Neural cell (in vitro differentiated cells): ENCODE results near the gene TAX1BP3. TPM values are rescaled to one million over a fixed set of nuclear protein-coding genes. Genes with fewer than 3 reads are reported as not detected.

Source experiments
- H2AFZ ChIP-seq: fragments of 200-600, 300-800 bp; sonication (generic), shearing (Covaris generic); 2 replicates; pipeline ENCODE4 v1.6.0; 2014; ENCODE audit warnings: low read depth, mild to moderate bottlenecking, antibody characterized with exemption, low read length, moderate library complexity
- H3F3A ChIP-seq: fragments of 200-600 bp; shearing (Covaris generic); 2 replicates; pipeline ENCODE4 v1.6.1; 2016; ENCODE audit warnings: mild to moderate bottlenecking, moderate library complexity, mixed read lengths, antibody characterized with exemption, low read length; ENCODE audit not compliant: insufficient read depth, poor library complexity, severe bottlenecking
- H3K27ac ChIP-seq: fragments of 200-600, 300-800 bp; sonication (generic), shearing (Covaris generic); 2 replicates; pipeline ENCODE4 v1.5.1; 2014; ENCODE audit warnings: mild to moderate bottlenecking, low read length, moderate library complexity
- H3K27me3 ChIP-seq: fragments of 300-800, 200-600 bp; sonication (generic), shearing (Covaris generic); 2 replicates; pipeline ENCODE4 v1.6.0; 2014; ENCODE audit warnings: mild to moderate bottlenecking, low read depth, low read length, moderate library complexity; ENCODE audit not compliant: insufficient read depth
- H3K36me3 ChIP-seq: fragments of 300-800, 200-600 bp; sonication (generic), shearing (Covaris generic); 2 replicates; pipeline ENCODE4 v1.5.1; 2014; ENCODE audit warnings: mild to moderate bottlenecking, antibody characterized with exemption, low read length, moderate library complexity; ENCODE audit not compliant: insufficient read depth
- H3K4me2 ChIP-seq: fragments of 300-800, 200-600 bp; sonication (generic), shearing (Covaris generic); 2 replicates; pipeline ENCODE4 v1.6.0; 2014; ENCODE audit warnings: mild to moderate bottlenecking, low read length
- H3K4me3 ChIP-seq: fragments of 300-800, 200-600 bp; sonication (generic), shearing (Covaris generic); 2 replicates; pipeline ENCODE4 v1.5.1; 2014; ENCODE audit warnings: mild to moderate bottlenecking, low read length, moderate library complexity
- H3K79me2 ChIP-seq: fragments of 200-600 bp; shearing (Covaris generic); replicated peaks from 2 replicates; pipeline ENCODE4 v1.6.0; 2014; ENCODE audit warnings: mild to moderate bottlenecking, low read length, moderate library complexity; ENCODE audit not compliant: insufficient read depth
- H3K9ac ChIP-seq: fragments of 300-800, 200-600 bp; sonication (generic), shearing (Covaris generic); 2 replicates; pipeline ENCODE4 v1.6.1; 2016; ENCODE audit warnings: mild to moderate bottlenecking, low read length, mixed read lengths
- H3K9me2 ChIP-seq: fragments of 200-600 bp; shearing (Covaris generic); 2 replicates; pipeline ENCODE4 v1.6.1; 2016; ENCODE audit warnings: mild to moderate bottlenecking, low read length, mixed read lengths; ENCODE audit not compliant: insufficient read depth
- H3K9me3 ChIP-seq: fragments of 200-600, 300-800 bp; sonication (generic), shearing (Covaris generic); 2 replicates; pipeline ENCODE4 v1.6.1; 2016; ENCODE audit warnings: mild to moderate bottlenecking, mixed run types, low read length, moderate library complexity, mixed read lengths
- H4K20me1 ChIP-seq: fragments of 200-600 bp; shearing (Covaris generic); 2 replicates; pipeline ENCODE4 v1.6.1; 2016; ENCODE audit warnings: mild to moderate bottlenecking, mixed run types; ENCODE audit not compliant: insufficient read depth
- EP300 ChIP-seq: fragments of 450-650 bp; conservative IDR thresholded peaks from 2 replicates; pipeline ENCODE4 v1.6.1; 2014; ENCODE audit warnings: antibody characterized with exemption, mild to moderate bottlenecking, moderate library complexity; ENCODE audit not compliant: poor library complexity, severe bottlenecking
- EZH2 ChIP-seq: fragments of 200-600, 300-800 bp; shearing (Covaris generic), sonication (generic); IDR thresholded peaks from 2 replicates; pipeline ENCODE4 v1.6.1; 2014; ENCODE audit warnings: antibody characterized with exemption, low read length, borderline replicate concordance, mild to moderate bottlenecking; ENCODE audit not compliant: insufficient read depth, poor library complexity, severe bottlenecking
- MXI1 ChIP-seq: fragments of 450-650 bp; conservative IDR thresholded peaks from 2 replicates; pipeline ENCODE4 v1.6.1; 2014; ENCODE audit warnings: antibody characterized with exemption, mild to moderate bottlenecking; ENCODE audit not compliant: poor library complexity, severe bottlenecking
- POLR2AphosphoS5 ChIP-seq: IDR thresholded peaks from 2 replicates; pipeline ENCODE4 v1.6.1; 2012
- RAD21 ChIP-seq: fragments of 450-650 bp; conservative IDR thresholded peaks from 2 replicates; pipeline ENCODE4 v1.6.1; 2014; ENCODE audit warnings: antibody characterized with exemption, mild to moderate bottlenecking, moderate library complexity
- REST ChIP-seq: IDR thresholded peaks from 2 replicates; pipeline ENCODE4 v1.6.1; 2012; ENCODE audit warnings: borderline replicate concordance
- SMC3 ChIP-seq: fragments of 450-650 bp; conservative IDR thresholded peaks from 2 replicates; pipeline ENCODE4 v1.6.1; 2014; ENCODE audit warnings: antibody characterized with exemption, mild to moderate bottlenecking, moderate library complexity; ENCODE audit not compliant: poor library complexity
- TAF1 ChIP-seq: IDR thresholded peaks from 2 replicates; pipeline ENCODE4 v1.6.1; 2012; ENCODE audit warnings: low read depth
- polyA plus RNA-seq: library from polyadenylated mRNA; depleted of rRNA; stranded (reverse); fragments of >200 nt; gene quantifications from 2 replicates; pipeline ENCODE4 v1.2.3, GENCODE V29; 2014
- TF ChIP-seq, protein P1 (sequence below): fragments of 450-650 bp; IDR thresholded peaks from 2 replicates; pipeline ENCODE4 v1.5.1; 2014; ENCODE audit warnings: antibody characterized with exemption, mild to moderate bottlenecking, moderate library complexity; ENCODE audit not compliant: poor library complexity, severe bottlenecking

Gene TAX1BP3
- polyA plus RNA-seq, 1 donor from 2014 or later = 79.2 TPM

GRCh38 chr17:3678821-3679530 lies 10.6 kb upstream of the TAX1BP3 start:
- H3K27ac ChIP-seq = no peak overlapping the region

DNA sequence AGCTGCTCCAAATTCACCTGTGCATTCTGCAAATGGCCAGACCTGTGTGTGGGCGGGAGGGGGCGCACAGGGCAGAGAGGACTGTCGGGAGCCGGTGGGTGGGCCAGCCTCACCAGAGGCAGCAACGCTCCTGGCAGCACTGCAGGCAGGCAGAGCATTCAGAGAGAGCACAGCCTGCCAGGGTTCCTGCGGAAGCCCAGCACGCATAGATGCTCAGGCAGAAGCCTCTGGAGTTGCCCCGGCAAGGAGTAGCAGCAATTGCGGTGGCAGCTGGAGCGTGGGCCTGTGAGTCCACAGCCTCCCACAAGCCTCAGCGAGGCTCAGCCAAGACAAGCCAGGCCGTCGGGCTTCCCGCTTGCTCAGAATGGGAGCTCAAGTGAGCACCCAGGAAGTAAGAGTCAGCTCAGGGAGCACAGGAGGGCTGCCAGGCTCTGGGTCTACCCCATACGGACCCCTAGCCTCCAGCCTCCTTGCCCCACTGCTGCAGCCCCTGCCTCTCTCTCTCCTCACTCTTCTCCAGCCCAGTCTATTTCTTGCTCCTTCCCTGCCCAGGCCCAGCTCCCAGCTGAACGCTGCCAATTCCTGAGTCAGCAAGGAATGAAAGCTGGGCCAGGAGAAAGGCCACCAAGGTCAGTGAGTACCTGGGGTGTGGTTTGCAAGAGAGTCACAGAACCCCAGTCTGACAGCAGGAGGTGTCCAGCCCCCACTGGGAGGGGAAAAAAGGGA lies 9.9 kb upstream of the TAX1BP3 start:
- Histone ChIP-seq H3K4me3 (no peak overlapping the region), H3K9ac (no peak overlapping the region), H3F3A (no peaks in the 10 kb centered on the region), H3K36me3 (no peaks in the 10 kb centered on the region), H3K27me3 (no peaks in the 10 kb centered on the region), H3K9me2 (no peaks in the 10 kb centered on the region), H3K79me2 (no peaks in the 10 kb centered on the region), H3K9me3 (no peaks in the 10 kb centered on the region), H3K4me2 (no peak overlapping the region), H2AFZ (no peak overlapping the region), H4K20me1 (no peaks in the 10 kb centered on the region), H3K27ac (no peak overlapping the region)
- TF ChIP-seq EZH2 = no peak

More at GRCh38 chr17:3678821-3679530, 10.6 kb upstream of the TAX1BP3 start:
- H3K4me3 ChIP-seq = no peak overlapping the region
- H3K9ac ChIP-seq = no peak overlapping the region
- no peaks in the 10 kb centered on the region for H3K79me2 ChIP-seq
- H3K4me2 ChIP-seq = no peak overlapping the region
- no peaks in the 10 kb centered on the region for H3F3A ChIP-seq
- no peaks in the 10 kb centered on the region for H3K9me2 ChIP-seq
- H2AFZ ChIP-seq = no peak overlapping the region
- H3K36me3 ChIP-seq = no peaks in the 10 kb centered on the region
- H3K9me3 ChIP-seq = no peaks in the 10 kb centered on the region
- TF ChIP-seq RAD21 (no peak), MXI1 (no peak), TAF1 (no peak), EZH2 (no peak), POLR2AphosphoS5 (no peak), EP300 (no peak), REST (no peak), SMC3 (no peak)
- TF ChIP-seq, protein P1, sequence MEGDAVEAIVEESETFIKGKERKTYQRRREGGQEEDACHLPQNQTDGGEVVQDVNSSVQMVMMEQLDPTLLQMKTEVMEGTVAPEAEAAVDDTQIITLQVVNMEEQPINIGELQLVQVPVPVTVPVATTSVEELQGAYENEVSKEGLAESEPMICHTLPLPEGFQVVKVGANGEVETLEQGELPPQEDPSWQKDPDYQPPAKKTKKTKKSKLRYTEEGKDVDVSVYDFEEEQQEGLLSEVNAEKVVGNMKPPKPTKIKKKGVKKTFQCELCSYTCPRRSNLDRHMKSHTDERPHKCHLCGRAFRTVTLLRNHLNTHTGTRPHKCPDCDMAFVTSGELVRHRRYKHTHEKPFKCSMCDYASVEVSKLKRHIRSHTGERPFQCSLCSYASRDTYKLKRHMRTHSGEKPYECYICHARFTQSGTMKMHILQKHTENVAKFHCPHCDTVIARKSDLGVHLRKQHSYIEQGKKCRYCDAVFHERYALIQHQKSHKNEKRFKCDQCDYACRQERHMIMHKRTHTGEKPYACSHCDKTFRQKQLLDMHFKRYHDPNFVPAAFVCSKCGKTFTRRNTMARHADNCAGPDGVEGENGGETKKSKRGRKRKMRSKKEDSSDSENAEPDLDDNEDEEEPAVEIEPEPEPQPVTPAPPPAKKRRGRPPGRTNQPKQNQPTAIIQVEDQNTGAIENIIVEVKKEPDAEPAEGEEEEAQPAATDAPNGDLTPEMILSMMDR = no peak
- H4K20me1 ChIP-seq = no peaks in the 10 kb centered on the region
- H3K27me3 ChIP-seq = no peaks in the 10 kb centered on the region
